GM12878 (cell line): Measurements from ENCODE around the gene POP5.

ENCODE experiments used
- GABPA ChIP-seq: IDR thresholded peaks from 2 replicates; pipeline ENCODE4 v1.6.1; 2014; ENCODE audit warnings: antibody characterized with exemption, low read depth, mild to moderate bottlenecking, inconsistent platforms
- POLR2A ChIP-seq: IDR thresholded peaks from 2 replicates; pipeline ENCODE4 v1.6.1; 2011; ENCODE audit warnings: low read depth, mild to moderate bottlenecking, low read length
- TF ChIP-seq, protein P1 (sequence below): fragments of 450-650 bp; IDR thresholded peaks from 2 replicates; pipeline ENCODE4 v1.6.1; 2016; ENCODE audit warnings: mild to moderate bottlenecking
- TF ChIP-seq, protein P2 (sequence below), 3 experiments: IDR thresholded peaks in 2 of 3; conservative IDR thresholded peaks in 1 of 3; 2 replicates each; pipeline ENCODE4 v1.5.1; 2011; ENCODE audit warnings: low read depth in 3 of 3, low read length in 3 of 3, mild to moderate bottlenecking in 3 of 3, control low read depth in 2 of 3, moderate library complexity in 2 of 3, inconsistent platforms in 1 of 3, mixed read lengths in 1 of 3; ENCODE audit not compliant: control insufficient read depth in 2 of 3, insufficient read depth in 1 of 3; ENCODE audit errors: extremely low read depth in 1 of 3
- TF ChIP-seq, protein P3 (sequence below): IDR thresholded peaks from 2 replicates; pipeline ENCODE4 v1.6.1; 2011; ENCODE audit warnings: borderline replicate concordance, low read depth, mild to moderate bottlenecking, moderate library complexity, mixed read lengths, low read length; ENCODE audit not compliant: insufficient read depth; ENCODE audit errors: extremely low read length

DNA sequence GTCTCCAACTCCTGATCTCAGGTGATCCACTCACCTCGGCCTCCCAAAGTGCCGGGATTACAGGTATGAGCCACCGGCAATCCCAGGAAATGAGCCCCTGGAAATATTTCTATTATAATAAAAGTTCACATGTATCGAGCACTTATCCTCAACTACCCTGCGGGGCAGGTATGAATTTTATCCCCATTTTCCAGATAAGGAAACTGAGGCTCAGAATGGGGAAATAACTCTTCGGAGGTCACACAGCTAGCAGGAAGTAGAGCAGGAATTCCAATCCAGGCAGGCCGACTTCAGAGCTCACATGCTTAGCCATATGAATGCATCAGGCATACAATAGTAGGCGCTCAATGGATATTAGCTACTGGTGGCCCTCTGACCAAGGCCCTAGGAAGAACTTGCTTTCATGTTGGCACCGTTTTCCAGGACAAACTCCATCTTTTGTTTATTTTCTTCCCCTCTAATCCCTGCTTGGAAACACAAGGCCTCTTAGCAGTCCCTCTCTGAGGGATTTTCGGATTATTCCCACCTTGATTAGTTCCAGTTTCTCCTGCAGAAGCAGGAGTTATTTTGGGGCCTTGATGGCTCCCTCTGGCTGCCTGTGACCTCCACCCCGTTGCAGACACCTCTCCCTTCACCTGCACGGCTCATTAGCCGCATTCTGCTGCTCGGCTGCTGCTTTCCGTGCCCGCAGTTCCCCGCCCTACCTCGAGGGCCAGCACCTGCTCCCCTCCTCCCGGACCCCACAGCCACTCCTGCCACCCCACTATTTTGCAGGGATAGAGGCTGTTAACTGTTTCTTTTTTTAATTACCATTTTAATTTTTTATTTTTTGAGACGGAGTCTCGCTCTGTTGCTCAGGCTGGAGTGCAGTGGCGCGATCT is 18.7 kb upstream of the POP5 start:
- TF ChIP-seq, protein P1, sequence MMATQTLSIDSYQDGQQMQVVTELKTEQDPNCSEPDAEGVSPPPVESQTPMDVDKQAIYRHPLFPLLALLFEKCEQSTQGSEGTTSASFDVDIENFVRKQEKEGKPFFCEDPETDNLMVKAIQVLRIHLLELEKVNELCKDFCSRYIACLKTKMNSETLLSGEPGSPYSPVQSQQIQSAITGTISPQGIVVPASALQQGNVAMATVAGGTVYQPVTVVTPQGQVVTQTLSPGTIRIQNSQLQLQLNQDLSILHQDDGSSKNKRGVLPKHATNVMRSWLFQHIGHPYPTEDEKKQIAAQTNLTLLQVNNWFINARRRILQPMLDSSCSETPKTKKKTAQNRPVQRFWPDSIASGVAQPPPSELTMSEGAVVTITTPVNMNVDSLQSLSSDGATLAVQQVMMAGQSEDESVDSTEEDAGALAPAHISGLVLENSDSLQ: no peak
- TF ChIP-seq GABPA (no peak), POLR2A (no peak)
- TF ChIP-seq, protein P2, sequence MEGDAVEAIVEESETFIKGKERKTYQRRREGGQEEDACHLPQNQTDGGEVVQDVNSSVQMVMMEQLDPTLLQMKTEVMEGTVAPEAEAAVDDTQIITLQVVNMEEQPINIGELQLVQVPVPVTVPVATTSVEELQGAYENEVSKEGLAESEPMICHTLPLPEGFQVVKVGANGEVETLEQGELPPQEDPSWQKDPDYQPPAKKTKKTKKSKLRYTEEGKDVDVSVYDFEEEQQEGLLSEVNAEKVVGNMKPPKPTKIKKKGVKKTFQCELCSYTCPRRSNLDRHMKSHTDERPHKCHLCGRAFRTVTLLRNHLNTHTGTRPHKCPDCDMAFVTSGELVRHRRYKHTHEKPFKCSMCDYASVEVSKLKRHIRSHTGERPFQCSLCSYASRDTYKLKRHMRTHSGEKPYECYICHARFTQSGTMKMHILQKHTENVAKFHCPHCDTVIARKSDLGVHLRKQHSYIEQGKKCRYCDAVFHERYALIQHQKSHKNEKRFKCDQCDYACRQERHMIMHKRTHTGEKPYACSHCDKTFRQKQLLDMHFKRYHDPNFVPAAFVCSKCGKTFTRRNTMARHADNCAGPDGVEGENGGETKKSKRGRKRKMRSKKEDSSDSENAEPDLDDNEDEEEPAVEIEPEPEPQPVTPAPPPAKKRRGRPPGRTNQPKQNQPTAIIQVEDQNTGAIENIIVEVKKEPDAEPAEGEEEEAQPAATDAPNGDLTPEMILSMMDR (IDR thresholded peaks at IDR 0.05 in 2 of 3, conservative IDR thresholded peaks at IDR 0.05 in 1 of 3; ENCODE audit: control insufficient read depth in 2 of 3, extremely low read depth in 1 of 3, insufficient read depth in 1 of 3, low read depth in 3 of 3, low read length in 3 of 3): no peak
- TF ChIP-seq, protein P3, sequence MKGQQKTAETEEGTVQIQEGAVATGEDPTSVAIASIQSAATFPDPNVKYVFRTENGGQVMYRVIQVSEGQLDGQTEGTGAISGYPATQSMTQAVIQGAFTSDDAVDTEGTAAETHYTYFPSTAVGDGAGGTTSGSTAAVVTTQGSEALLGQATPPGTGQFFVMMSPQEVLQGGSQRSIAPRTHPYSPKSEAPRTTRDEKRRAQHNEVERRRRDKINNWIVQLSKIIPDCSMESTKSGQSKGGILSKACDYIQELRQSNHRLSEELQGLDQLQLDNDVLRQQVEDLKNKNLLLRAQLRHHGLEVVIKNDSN: no peak
